HG02763 (cell line): Measurements from ENCODE around the gene ABCE1.

Source experiments
- ATAC-seq: cut with Tn5 transposase; IDR thresholded peaks from one replicate; pipeline ENCODE4 v1.9.1; 2021; ENCODE audit warnings: mild to moderate bottlenecking, moderate library complexity; ENCODE audit not compliant: unreplicated experiment

Gene ABCE1

GRCh38 chr4:145097821-145098674 is at the start of gene ABCE1, which contains the start of gene ANAPC10:
TSS of gene ABCE1 (plus strand) at chr4:145098311. CDS start at chr4:145104413, 6,102 bp downstream.
TSS of gene ANAPC10 (minus strand) at chr4:145098196. CDS start at chr4:145096099, 2,097 bp downstream.
- peak; percentile 87 for ATAC-seq

- no peak for ATAC-seq
Observed at GRCh38 chr4:145048817-145049216, 49.3 kb upstream of the ABCE1 start.

- no peak for ATAC-seq
Observed at GRCh38 chr4:145049241-145049640, 48.9 kb upstream of the ABCE1 start.

GRCh38 chr4:145055533-145056257 is 42.4 kb upstream of the ABCE1 start:
- ATAC-seq, result no peak

GRCh38 chr4:145056325-145057130 is 41.6 kb upstream of the ABCE1 start:
- ATAC-seq, result no peak

- no peak for ATAC-seq
Observed at GRCh38 chr4:145058256-145058655, 39.9 kb upstream of the ABCE1 start.

GRCh38 chr4:145061318-145061920 is 36.7 kb upstream of the ABCE1 start:
- ATAC-seq, result peak; percentile 62

- no peak for ATAC-seq
Observed at GRCh38 chr4:145066063-145066501, 32.0 kb upstream of the ABCE1 start.

GRCh38 chr4:145069361-145069760 is 28.8 kb upstream of the ABCE1 start:
- ATAC-seq, result no peak

GRCh38 chr4:145071560-145071959 is 26.6 kb upstream of the ABCE1 start:
- ATAC-seq, result no peak

GRCh38 chr4:145075742-145076468 is 22.2 kb upstream of the ABCE1 start:
- ATAC-seq, result no peak

GRCh38 chr4:145076469-145076855 is 21.6 kb upstream of the ABCE1 start:
- ATAC-seq, result no peak

GRCh38 chr4:145081756-145082155 is 16.4 kb upstream of the ABCE1 start:
- ATAC-seq, result no peak

GRCh38 chr4:145083891-145084605 is 14.1 kb upstream of the ABCE1 start:
- no peak for ATAC-seq

GRCh38 chr4:145090380-145090779 is 7.7 kb upstream of the ABCE1 start:
- no peak for ATAC-seq

GRCh38 chr4:145093638-145094037 is 4.5 kb upstream of the ABCE1 start:
- ATAC-seq, result no peak

- ATAC-seq, result no peak
Observed at GRCh38 chr4:145097331-145097820, 735 bp upstream of the ABCE1 start.

- peak; percentile 7 for ATAC-seq
Observed at GRCh38 chr4:145098675-145099037, 545 bp downstream of the ABCE1 start.

GRCh38 chr4:145099653-145100052 is 1.5 kb downstream of the ABCE1 start:
- ATAC-seq, result no peak
